DMS 273 (cell line): ENCODE measurements around the gene ICE1.
"Not testable (repeated sequence)": the region's sequence is repeated elsewhere in the genome, so short reads cannot be mapped to it uniquely, and the experiment has no call there.

Experiments
- DNase-seq: peaks from one replicate; lab custom pipeline; 2025; ENCODE audit not compliant: unreplicated experiment; lab: John Stamatoyannopoulos, UW

The ICE1 gene

DNA sequence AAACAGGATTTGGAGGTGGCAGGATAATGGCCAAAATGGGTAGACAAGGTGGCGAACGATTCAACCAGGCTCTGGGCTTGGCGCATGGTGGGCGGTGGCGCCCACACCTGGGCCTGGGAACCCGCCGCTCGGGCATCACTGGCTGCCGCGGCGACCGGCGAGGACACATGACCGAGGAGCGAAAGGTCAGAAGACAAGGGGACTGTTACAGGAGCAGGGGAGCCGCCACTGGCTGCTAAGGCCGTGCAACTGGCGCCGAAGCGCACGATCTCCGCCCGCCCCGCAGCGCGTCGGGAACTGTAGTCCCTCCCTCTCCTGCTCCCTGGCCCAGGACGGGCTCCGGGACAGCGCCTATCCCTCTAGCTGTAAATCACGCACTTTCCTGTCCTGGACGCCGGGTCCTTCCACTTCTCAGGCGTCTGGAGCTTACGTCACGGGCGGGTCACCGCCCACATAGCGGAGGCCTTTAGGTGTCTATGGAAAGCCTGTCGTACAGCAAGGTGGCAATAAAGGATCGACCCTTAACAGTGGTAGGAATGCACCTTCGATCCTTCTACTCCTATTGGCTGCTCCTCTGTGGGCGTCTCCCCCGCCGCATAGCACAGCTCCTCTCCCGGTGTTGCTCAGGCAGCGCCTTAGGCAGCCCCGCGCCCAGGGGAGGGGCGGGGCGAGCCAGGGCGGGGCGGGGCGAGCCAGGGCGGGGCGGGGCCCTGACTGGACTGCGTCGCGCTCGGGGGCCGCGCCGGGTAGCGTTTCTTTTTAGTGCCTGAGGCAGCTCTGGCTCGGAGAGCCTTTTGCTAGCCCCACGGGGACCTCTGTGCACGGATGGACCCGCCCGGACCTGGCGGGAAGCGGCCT, at the start of gene ICE1:
Gene ICE1 (plus strand): TSS at position 717 of the 858 bp plus-strand sequence. CDS start 239 bp downstream, outside the sequence.
- DNase-seq = peak; percentile 99

DNA sequence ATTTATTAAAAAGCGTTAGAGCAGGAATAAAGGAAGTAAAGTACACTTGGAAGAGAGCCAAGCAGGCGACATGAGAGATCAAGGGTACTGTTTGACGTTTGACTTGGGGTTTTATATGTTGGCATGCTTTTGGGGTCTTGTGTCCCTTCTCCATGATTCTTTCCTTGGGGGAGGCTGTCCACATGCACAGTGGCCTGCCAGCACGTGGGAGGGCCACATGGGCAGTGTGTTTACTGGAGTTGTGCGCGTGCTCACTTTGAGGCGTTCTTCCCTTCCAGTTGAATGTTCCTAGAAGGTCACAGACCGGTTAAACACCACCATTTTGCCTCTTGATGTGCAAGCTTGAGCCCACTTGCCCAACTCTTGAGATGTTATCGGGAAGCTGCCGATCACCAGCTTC, 49.5 kb upstream of the ICE1 start:
- DNase-seq = no peak

DNA sequence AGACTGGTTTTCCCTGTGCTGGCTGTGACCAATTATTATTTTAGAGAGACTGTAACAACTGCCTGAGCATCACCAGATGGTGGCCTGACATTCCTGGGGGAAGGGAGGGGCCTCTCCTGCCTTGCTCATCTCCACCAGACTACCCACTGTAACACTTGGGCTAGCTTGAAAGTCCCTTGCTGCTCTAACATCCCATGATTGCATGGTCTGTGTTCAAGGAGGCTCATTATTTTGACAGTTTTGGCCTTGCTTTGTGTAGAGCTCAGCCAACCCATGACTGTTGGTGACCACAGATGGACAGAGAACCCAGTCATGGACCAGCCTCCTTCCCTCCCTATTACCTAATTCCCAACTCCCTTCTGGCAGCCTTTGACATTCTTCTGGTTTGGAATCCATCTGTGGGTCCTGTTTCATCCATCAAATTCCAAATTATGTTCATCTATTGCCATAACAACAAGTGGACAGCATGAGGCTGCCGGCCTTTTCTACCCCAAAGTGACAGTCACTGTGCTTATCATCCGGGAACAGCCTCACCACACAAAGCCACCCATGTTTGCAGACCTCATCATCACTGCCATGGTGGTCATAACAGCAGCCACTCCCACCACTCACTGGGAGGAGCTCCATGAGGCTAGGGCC, 49.0 kb upstream of the ICE1 start:
- DNase-seq = no peak

GRCh38 chr5:5374009-5374715, 48.3 kb upstream of the ICE1 start:
- no peak for DNase-seq

GRCh38 chr5:5377780-5378179, 44.7 kb upstream of the ICE1 start:
- DNase-seq = no peak

DNA sequence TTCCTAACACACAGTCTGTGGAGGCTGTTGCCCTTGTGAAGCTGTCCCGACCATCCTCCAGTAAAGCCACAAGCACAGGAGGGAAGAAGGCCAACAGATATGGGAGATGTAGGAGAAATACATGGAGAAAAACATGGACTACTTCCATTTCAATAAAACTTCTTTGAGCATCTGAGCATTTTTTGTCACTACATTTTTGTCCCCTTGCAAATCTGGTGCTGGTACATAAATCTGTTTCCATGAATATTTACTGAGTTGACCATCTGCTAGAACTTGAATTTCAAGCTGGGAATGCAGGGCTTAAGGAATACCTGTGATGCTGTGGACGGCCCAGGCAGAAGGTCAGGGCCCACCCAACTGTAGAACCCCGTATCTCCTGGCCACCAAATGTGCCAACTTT, 43.9 kb upstream of the ICE1 start:
- DNase-seq = no peak

DNA sequence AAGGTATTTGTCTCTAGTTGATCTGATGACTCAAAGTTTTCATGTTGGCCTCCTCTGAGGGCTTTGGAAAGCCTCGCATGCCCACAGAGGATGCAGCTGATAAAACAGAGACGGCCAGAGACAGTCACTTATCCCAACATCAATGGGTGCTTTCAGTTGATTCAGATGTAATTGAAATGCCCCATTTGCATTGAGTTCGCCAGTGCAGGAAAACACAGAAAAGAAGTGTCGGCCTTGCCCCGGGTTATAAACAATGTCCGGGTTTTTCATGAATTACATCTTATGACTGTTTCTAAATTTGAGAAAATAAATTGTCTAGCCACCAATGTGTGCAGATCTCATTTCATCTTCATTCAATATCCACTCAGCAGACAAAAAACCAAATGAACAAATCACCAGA, 42.2 kb upstream of the ICE1 start:
- DNase-seq = no peak

DNA sequence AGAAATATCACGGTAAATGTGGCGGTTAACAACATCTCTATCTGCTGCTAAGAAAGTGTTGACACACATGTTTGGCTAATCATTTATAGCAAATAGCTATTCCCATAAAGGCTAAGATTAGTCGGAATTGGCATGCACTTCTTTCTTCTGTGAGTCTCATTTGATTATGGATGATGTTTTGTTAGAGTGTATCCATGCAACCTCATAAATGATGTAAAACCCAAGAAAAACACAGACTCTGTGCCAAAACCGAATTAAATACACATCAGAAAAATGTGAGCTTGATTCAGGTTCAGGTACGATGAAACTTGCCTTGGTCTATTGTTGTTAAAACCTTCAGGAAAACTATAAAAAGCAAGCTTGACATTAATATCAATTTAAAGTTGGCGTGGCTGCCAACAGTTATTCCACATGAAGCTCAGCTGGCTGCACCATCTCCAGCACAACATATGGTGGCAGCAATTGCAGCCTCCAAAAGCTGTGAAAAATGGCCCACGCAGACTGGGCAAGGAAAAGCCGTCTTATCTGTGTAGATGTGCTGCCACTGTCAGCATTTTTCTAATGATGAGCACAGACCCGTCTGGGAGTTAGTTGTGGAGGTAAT, 41.1 kb upstream of the ICE1 start:
- no peak for DNase-seq

DNA sequence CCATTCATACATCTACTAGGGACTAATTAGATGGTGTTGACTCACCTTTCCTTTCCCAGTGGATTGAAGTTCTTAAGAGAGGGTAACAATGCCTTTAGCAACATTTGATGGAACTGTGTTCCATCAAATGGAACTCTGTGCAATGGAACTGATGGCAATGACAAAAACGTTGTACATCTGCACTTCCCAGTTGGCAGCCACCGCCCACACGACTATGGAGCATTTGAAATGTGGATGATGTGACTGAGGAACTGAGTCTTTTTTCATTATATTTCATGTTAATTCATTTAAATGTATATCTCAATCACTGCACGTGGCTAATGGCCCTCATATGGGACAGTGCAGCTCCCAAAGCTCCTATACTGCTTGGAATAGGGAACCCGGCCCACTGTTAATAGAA, 39.0 kb upstream of the ICE1 start:
- no peak for DNase-seq

DNA sequence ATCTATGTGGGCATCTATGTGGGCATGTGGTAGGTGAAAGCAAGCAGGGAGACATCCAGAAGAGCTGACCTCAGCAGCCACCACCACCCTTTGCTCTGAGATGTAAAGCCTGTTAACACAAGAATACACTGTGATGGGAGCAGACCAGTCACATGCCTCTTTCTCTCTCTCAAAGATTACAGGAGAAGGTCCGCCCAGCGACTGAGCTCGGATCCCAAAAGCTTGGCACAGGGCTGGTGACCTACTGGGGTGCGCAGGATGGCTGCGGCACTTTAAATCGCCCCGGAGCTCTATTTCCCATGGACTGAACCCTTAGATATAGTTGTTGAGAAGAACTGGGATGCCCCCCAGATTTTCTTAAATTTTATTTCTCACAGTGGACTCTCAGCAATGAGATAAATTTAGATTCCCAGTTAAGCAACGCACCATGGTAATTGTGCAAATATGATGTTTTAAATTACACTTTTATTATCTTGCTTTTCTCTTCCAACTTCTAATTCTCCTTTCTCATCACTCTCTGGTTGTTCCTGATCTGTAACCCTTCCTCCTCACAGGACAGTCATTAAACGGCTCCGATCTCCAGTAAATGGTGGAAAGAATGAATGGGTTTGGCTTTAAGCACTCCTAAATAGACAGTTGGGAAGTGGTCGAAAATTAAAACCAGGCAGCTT, 37.7 kb upstream of the ICE1 start:
- DNase-seq = no peak

- DNase-seq = no peak
Observed at GRCh38 chr5:5385331-5385662, 37.2 kb upstream of the ICE1 start.

DNA sequence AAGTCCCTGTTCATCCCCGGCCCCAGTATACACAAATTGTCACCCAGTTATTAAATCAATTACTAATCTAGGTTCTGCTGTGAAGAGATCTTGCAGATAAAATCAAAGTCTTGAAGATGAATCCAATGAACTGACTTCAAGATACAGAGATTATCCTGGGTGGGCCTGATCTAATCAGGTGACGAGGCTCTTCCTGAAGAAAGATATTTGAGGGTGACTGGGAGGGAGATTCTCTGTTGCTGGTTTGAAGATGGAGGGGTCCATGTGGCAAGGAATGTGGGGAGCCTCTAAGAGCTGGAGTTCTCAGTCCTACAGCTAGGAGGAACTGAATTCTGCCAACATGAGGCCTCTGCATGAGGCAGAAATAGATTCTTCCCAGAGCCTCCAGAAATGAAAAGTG, 36.1 kb upstream of the ICE1 start:
- no peak for DNase-seq

- no peak for DNase-seq
Observed at GRCh38 chr5:5387192-5387591, 35.3 kb upstream of the ICE1 start.

- DNase-seq = no peak
Observed at GRCh38 chr5:5387777-5388176, 34.7 kb upstream of the ICE1 start.

- DNase-seq = not testable (repeated sequence)
Observed at GRCh38 chr5:5390121-5390869, 32.2 kb upstream of the ICE1 start.

GRCh38 chr5:5392504-5392903, 30.0 kb upstream of the ICE1 start:
- not testable (repeated sequence) for DNase-seq

GRCh38 chr5:5394384-5394986, 28.0 kb upstream of the ICE1 start:
- DNase-seq = peak; percentile 28

- DNase-seq = not testable (repeated sequence)
Observed at GRCh38 chr5:5395093-5395492, 27.4 kb upstream of the ICE1 start.

- DNase-seq = no peak
Observed at GRCh38 chr5:5398071-5398470, 24.4 kb upstream of the ICE1 start.

- no peak for DNase-seq
Observed at GRCh38 chr5:5401095-5401494, 21.4 kb upstream of the ICE1 start.
